ENCODE results near the gene KLK7. TPM values are rescaled to one million over a fixed set of nuclear protein-coding genes. Genes with fewer than 3 reads are reported as not detected.
"Not testable (repeated sequence)": the region's sequence is repeated elsewhere in the genome, so short reads cannot be mapped to it uniquely, and the experiment has no call there.

KLK7 gene
- total RNA-seq, 1 experiment from 2014 or later = not detected

- H3K4me1 Mint-ChIP-seq (ENCODE audit: insufficient read depth, unreplicated experiment) = peaks cover 6% of the 10 kb centered on the region
- TF ChIP-seq, protein P1, sequence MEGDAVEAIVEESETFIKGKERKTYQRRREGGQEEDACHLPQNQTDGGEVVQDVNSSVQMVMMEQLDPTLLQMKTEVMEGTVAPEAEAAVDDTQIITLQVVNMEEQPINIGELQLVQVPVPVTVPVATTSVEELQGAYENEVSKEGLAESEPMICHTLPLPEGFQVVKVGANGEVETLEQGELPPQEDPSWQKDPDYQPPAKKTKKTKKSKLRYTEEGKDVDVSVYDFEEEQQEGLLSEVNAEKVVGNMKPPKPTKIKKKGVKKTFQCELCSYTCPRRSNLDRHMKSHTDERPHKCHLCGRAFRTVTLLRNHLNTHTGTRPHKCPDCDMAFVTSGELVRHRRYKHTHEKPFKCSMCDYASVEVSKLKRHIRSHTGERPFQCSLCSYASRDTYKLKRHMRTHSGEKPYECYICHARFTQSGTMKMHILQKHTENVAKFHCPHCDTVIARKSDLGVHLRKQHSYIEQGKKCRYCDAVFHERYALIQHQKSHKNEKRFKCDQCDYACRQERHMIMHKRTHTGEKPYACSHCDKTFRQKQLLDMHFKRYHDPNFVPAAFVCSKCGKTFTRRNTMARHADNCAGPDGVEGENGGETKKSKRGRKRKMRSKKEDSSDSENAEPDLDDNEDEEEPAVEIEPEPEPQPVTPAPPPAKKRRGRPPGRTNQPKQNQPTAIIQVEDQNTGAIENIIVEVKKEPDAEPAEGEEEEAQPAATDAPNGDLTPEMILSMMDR (IDR thresholded peaks at IDR 0.05; ENCODE audit: unreplicated experiment) = no peak
- POLR2A ChIA-PET = no interaction called here
Observed at GRCh38 chr19:50977626-50978025, 6.1 kb downstream of the KLK7 start.

GRCh38 chr19:50975766-50976165 lies 8.0 kb downstream of the KLK7 start:
- Mint-ChIP-seq H3K27ac (ENCODE audit: low read depth, unreplicated experiment) (no peak overlapping the region), H3K4me1 (ENCODE audit: insufficient read depth, unreplicated experiment) (peaks cover 6% of the 10 kb centered on the region), H3K27me3 (ENCODE audit: insufficient read depth, unreplicated experiment) (peaks cover 6% of the 10 kb centered on the region), H3K36me3 (ENCODE audit: insufficient read depth, unreplicated experiment) (no peaks in the 10 kb centered on the region), H3K9me3 (ENCODE audit: unreplicated experiment) (no peaks in the 10 kb centered on the region), H3K4me3 (ENCODE audit: unreplicated experiment) (no peak overlapping the region)
- no TSS peak for BruUV-seq (replicated peaks)
- intact Hi-C loops (cut with micrococcal nuclease) = no loop called here
- POLR2A ChIA-PET = no interaction called here
- CTCF ChIA-PET = no interaction called here
- TF ChIP-seq, protein P1 (IDR thresholded peaks at IDR 0.05; ENCODE audit: unreplicated experiment) = no peak
- DNase-seq (ENCODE audit: unreplicated experiment) = peak; percentile 9

More at GRCh38 chr19:50977626-50978025, 6.1 kb downstream of the KLK7 start:
- no TSS peak for BruUV-seq (replicated peaks)
- no peak for DNase-seq (ENCODE audit: unreplicated experiment)
- CTCF ChIA-PET = interaction anchor here (0.6 kb wide), 2 partner anchors 183 to 190 kb away, joined by 4 to 5 read pairs; no protein-coding TSS in a partner anchor
- Mint-ChIP-seq H3K9me3 (ENCODE audit: unreplicated experiment) (no peaks in the 10 kb centered on the region), H3K27ac (ENCODE audit: low read depth, unreplicated experiment) (no peak overlapping the region), H3K27me3 (ENCODE audit: insufficient read depth, unreplicated experiment) (peaks cover 18% of the 10 kb centered on the region), H3K36me3 (ENCODE audit: insufficient read depth, unreplicated experiment) (no peaks in the 10 kb centered on the region), H3K4me3 (ENCODE audit: unreplicated experiment) (no peak overlapping the region)
- intact Hi-C loops (cut with micrococcal nuclease) = no loop called here

DNA sequence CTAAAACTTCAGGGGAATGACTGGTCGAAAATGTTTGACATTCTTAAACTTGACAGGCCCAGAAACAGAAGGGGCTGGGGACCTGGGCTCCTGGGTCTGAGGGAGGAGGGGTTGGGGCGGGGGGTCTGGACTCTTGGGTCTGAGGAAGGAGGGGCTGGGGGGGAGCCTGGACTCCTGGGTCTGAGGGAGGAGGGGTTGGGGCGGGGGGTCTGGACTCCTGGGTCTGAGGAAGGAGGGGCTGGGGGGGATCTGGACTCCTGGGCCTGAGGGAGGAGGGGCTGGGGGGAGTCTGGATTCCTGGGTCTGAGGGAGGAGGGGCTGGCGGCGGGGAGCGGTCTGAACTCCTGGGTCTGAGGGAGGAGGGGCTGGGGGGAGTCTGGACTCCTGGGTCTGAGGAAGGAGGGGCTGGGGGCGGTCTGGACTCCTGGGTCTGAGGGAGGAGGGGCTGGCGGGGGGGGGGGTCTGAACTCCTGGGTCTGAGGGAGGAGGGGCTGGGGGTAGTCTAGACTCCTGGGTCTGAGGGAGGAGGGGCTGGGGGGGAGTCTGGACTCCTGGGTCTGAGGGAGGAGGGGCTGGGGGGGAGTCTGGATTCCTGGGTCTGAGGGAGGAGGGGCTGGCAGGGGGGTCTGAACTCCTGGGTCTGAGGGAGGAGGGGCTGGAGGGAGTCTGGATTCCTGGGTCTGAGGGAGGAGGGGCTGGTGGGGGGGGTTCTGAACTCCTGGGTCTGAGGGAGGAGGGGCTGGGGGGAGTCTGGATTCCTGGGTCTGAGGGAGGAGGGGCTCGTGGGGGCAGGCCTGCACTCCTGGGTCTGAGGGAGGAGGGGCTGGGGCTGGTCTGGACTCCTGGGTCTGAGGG lies 8.8 kb downstream of the KLK7 start:
- DNase-seq (ENCODE audit: unreplicated experiment) = no peak
- intact Hi-C loops (cut with micrococcal nuclease) = no loop called here
- Mint-ChIP-seq H3K4me1 (ENCODE audit: insufficient read depth, unreplicated experiment) (peaks cover 6% of the 10 kb centered on the region), H3K36me3 (ENCODE audit: insufficient read depth, unreplicated experiment) (no peaks in the 10 kb centered on the region), H3K27me3 (ENCODE audit: insufficient read depth, unreplicated experiment) (no peaks in the 10 kb centered on the region), H3K4me3 (ENCODE audit: unreplicated experiment) (no peak overlapping the region), H3K9me3 (ENCODE audit: unreplicated experiment) (no peaks in the 10 kb centered on the region), H3K27ac (ENCODE audit: low read depth, unreplicated experiment) (no peak overlapping the region)
- ChIA-PET CTCF (no interaction called here), POLR2A (no interaction called here)
- BruUV-seq (replicated peaks) = no TSS peak
- TF ChIP-seq, protein P1 (IDR thresholded peaks at IDR 0.05; ENCODE audit: unreplicated experiment) = no peak

- ChIA-PET CTCF (interaction anchor here (0.6 to 1.3 kb wide), 4 partner anchors 9 to 524 kb away, joined by 3 to 7 read pairs (median 3); no protein-coding TSS in a partner anchor), POLR2A (no interaction called here)
- Mint-ChIP-seq H3K4me3 (ENCODE audit: unreplicated experiment) (no peak overlapping the region), H3K27ac (ENCODE audit: low read depth, unreplicated experiment) (no peak overlapping the region), H3K27me3 (ENCODE audit: insufficient read depth, unreplicated experiment) (no peaks in the 10 kb centered on the region), H3K36me3 (ENCODE audit: insufficient read depth, unreplicated experiment) (no peaks in the 10 kb centered on the region), H3K4me1 (ENCODE audit: insufficient read depth, unreplicated experiment) (no peaks in the 10 kb centered on the region), H3K9me3 (ENCODE audit: unreplicated experiment) (no peaks in the 10 kb centered on the region)
- no peak for DNase-seq (ENCODE audit: unreplicated experiment)
- no TSS peak for BruUV-seq (replicated peaks)
- TF ChIP-seq, protein P1 (IDR thresholded peaks at IDR 0.05; ENCODE audit: unreplicated experiment) = no peak
- intact Hi-C loops (cut with micrococcal nuclease) = no loop called here
Observed at GRCh38 chr19:50972795-50973376, 10.8 kb downstream of the KLK7 start.

GRCh38 chr19:50969810-50970209 lies 13.9 kb downstream of the KLK7 start:
- H3K4me3 Mint-ChIP-seq (ENCODE audit: unreplicated experiment); BruUV-seq (replicated peaks); H3K27me3 Mint-ChIP-seq (ENCODE audit: insufficient read depth, unreplicated experiment); POLR2A ChIA-PET; H3K4me1 Mint-ChIP-seq (ENCODE audit: insufficient read depth, unreplicated experiment); DNase-seq (ENCODE audit: unreplicated experiment); intact Hi-C loops (cut with micrococcal nuclease); H3K36me3 Mint-ChIP-seq (ENCODE audit: insufficient read depth, unreplicated experiment); H3K9me3 Mint-ChIP-seq (ENCODE audit: unreplicated experiment); CTCF ChIA-PET: not testable (repeated sequence)
- peak overlapping the region; percentile 3 for H3K27ac Mint-ChIP-seq (ENCODE audit: low read depth, unreplicated experiment)
